ENCODE measurements around the gene HAND2.

HAND2 gene

GRCh38 chr4:173519111-173520101, 10.6 kb downstream of the HAND2 start:
- DNase-seq, result no peak

DNA sequence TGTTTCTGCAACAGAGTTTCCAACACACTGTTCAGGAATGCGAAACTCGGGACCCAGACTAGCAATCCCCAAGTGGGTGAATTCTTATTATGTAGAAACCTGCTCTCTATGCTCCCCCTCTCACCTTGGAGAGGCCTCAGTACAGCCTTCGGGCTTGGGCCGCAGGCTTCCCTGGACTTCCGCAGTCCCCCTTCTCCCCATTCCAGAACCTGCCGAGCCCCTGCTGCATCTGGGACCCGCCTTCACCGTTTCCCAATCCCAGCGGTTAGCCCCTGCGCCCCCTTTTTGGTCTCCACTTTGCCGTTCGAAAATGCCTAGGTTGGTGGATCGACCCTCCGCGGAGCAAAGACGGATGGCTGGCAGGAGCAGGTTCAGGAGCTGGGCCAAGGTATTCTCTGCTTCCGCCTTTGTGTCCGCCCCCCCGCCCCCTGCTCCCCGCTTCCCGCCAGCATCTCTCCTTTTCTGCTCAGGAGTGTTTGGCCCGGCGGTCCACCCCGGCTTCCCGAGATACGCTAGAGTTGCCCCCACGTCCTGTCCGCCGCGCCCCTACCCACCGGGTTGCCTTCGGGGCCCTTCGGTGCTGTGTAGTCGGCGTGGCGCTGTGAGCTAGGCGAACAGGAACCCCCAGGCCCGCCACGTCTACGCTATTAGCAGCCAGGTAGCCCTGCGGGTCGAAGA, 11.5 kb downstream of the HAND2 start:
- no peak for DNase-seq

DNA sequence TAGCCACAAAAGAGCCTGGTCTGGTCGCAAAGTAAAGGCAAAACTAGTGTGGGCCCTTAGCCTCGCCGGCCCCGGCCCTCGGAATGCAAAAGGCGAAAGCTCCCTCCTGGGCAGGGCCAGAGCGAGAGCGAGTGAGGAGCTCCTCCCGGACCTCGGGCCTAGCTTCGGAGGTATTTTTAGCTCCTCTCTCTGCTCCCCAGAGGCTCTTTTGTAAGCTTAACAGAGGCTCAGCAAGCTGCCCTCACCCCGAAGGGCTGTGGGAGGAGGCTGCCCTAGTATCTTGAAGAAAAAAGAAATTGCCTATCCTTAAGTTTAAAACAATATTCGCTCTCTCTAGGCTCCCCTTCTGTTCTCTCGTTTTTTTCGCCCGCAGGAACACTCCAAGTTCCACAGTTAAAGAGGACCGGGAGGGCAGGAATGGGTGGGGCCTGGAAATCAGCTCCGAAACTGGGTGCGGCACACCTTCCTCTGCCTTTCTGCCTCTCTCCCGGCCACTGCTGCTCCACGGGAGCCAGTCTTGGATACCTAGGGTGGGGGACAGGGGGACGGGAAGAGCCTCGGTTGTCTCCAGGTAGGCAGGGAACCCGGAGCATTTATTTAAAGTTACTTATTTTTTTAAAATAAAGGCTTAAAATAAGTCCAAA, 12.1 kb downstream of the HAND2 start:
- DNase-seq, result no peak

DNA sequence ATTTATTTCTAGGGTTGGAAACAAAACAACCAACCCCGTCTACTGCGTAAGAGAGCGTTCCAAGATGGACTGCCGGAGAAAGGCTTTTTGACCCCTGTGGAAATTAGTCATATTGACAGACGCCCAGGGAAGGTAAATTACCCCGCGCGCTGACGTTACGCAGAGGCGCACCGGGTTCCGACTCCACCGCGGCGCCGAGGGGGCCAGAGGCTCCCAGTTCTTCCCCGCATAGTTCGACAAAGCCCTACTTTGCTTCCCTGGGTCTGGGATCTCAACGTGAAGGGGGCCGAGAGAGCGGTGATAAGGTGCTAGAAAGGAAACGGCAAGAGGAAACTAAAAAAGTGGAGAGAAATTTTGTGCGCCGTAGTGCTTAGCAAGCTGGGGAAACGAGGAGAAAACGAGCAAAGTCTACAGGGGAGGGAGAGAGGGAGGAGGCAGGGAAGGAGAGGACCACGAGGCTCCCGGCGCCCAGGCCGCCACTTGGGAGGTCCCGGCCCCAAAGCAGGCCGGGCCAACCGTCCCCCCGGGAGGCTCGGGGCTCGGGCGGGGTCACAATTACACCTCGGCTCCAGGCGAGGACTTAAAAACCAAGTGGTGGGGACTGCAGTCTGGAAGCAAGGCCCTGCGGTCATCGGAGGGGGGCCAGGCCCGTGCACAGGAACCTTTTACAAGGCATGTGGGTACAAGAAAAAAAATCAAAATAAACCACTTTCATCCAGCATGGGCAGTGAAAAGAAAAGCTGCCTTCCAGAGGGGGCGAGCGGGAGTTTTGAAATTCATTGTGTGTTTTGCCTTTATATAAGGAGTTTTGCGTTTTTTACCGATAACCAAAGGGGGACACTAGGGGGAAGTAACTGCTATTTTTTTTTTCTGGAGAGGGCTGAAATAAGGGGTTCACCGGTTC, 13.2 kb downstream of the HAND2 start:
- no peak for DNase-seq

DNA sequence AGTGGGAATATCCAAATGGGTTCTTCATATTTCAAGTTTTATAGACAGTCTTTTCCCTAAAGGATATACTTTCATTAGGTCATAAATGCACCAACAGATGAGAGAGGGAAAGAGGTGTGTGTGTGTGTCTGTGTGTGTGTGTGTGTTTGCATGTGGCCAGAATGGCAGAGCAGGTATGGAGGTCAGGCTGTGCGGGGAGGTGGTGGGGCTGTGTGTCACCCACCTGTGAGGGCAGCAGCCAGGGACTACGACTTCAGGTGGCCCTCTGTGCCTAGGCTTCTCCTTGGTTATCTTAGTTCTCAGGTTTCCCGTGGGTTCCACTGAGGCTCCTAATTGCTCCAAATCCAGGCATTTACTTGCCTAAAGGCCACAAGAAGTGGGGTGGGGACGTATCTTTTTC, 14.6 kb downstream of the HAND2 start:
- DNase-seq, result no peak

- no peak for DNase-seq
Measured at GRCh38 chr4:173514641-173515217, 15.3 kb downstream of the HAND2 start.

DNA sequence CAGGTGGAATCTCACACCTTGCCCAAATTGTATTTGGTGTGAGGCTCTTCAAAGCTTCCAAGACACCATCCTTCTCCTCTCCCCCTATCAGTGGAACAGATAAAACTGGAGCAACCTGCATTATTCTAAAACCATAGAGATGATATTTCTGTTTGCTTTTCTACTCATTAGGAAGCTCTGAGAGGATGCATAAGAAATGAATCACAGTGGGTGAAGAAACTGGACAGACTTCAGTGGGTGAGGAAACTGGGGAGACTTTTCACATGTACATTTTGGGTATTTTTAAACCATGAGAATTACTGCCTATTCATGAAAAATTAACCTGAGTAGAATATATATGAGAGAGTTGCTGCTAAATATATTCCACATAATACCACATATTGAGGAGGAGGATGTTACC, 16.4 kb downstream of the HAND2 start:
- no peak for DNase-seq

- no peak for DNase-seq
Measured at GRCh38 chr4:173511787-173512361, 18.2 kb downstream of the HAND2 start.

DNA sequence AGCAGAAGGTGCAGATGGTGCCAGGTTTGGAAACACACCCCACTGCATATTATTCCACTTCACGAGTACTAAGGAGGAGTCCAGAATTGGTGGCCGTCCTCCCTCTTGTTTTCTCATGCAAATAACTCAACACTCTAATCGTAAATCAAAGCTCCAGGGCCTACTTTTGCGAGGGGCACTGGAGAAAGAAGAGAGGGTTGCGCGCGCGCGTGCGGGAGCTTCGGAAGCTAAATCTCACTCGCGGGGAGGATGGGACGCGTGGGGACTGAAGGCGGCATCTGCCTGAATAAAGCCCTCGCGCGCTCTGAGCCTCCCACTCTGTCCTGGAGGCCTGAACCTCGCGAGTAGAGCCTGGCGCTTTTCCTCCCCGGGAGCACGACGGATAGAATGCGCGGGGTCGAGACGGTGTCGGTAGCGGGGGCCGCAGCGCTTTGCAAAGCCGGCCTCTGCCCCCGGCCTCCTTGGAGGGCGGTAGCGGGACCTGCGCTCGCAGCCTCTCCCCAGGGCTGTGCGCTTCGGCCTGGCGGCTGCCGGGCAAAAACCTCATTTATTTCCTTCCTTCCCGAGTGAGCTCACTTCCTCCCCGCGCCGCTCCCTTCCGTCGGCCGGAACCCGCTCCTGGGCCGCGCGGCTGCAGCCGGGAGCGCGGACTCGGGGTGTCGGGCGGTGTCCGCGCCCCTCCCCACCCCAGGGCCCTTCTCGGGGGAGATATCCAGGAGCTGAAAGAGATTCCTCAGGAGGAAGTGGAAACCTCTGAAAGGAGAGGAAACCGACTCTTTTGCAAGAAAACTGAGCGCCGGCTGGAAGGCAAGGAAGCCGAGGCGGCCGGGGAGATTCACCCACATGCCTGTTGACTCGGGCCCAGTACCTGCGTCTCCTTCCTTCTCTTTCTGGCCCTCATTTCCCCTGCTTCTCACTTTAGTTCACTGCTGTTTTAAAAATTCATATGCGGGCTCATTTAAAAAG, 20.7 kb downstream of the HAND2 start:
- DNase-seq, result no peak

- DNase-seq, result no peak
Measured at GRCh38 chr4:173508386-173509035, 21.5 kb downstream of the HAND2 start.

GRCh38 chr4:173507471-173508385, 22.3 kb downstream of the HAND2 start:
- no peak for DNase-seq

GRCh38 chr4:173506597-173507211, 23.3 kb downstream of the HAND2 start:
- no peak for DNase-seq

DNA sequence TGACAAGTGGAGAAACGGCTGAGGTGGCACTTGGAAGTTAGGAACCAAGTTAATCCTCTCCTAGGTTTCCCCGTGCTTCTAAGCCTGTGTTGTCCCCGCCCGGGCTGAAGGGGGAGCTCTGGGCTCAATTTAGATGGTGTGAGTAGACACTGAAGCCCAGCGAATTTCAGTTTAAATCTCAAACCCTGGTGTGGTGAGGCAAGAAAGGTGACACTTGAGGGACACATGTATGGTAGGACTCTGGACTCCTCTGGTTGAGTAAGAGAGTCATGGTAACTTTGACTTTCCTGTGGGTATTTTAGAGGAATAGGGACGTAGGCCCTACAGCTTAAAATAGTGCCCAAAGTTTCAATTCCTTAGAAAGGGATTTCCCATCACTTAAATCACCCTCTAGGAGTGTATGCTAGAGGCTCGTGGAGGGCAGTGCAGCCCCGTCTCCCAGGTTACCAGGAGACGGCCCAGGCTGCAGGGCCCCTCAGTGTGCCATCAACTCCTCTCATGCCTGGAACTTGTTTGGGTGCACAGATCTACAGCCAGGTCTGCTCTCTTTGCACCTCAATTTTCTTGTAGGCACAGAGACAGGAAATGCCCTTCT, 24.0 kb downstream of the HAND2 start:
- DNase-seq, result no peak

DNA sequence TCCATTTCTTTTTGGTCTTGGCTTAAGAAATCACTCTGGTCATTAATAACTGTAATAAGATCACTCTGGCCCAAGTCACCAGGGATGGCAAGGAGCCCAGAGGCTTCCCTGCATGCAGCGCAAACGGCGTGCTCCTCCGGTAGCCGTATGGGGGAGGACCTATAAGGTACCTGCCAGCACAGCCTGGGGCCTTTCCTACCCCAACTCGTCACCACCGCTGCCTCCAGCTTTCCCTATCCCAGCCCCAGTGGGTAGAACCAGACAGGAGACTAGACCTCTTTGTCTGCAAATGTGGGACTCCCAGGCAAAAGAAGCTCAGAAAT, 25.9 kb downstream of the HAND2 start:
- no peak for DNase-seq

- no peak for DNase-seq
Measured at GRCh38 chr4:173503330-173504180, 26.5 kb downstream of the HAND2 start.

DNA sequence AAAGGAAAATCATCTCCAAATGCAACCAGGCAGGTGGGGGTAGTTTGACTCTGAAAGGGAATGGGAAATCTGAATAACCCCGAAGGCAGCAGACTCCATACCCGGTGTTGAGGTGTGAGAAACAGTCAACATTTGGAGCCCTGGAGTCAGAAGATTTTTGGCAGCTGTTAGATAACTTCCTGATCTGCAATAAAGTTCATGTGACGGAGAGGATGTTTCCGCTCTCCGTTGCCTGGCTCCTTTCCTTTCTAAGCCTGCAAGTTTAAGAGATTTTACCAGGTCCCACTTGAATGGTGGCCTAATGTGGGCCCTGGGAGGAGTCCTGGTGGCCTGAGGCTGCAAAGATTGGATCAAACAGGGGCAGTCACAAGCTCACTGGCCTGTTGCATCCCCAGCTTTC, 27.7 kb downstream of the HAND2 start:
- DNase-seq, result no peak

DNA sequence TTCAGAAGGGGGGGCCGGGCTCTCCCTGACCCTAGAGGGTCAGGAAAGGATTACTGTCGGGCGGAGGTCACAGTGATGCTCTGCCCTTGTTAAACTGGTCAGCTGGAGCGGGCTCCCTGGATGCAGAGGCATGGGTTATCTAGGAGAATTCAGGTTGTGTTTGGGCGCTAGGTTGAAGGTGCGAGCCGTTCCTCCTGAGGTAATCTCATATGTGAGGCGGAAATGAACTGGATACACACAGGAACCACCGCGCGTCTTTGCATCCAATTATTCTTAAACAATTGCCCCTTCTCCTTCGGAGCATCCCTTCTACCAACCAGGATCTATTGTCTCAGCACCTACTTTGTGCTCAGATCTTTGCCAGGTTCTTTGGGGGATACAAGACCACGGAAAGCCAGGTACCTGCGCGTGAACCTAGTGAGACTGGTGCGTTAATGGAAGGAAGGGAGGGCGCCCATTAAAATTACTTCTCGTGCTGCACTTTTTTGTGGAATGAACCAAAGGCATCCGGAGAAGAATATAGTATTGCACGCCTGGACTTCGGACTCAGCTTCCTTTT, 28.4 kb downstream of the HAND2 start:
- DNase-seq, result no peak
